H1 (cell line): ENCODE measurements around the gene NOXO1. TPM values are rescaled to one million over a fixed set of nuclear protein-coding genes. Genes with fewer than 3 reads are reported as not detected.

Source experiments
- CTCF ChIA-PET: fragments of 300-600 bp; sonication (Branson Sonifier 250); formaldehyde crosslinking; loops from one replicate; lab custom pipeline; 2021; ENCODE audit not compliant: partially characterized antibody; lab: Charles Lee
- POLR2A ChIA-PET: fragments of 300-600 bp; sonication (Branson Sonifier 250); formaldehyde crosslinking; loops from one replicate; lab custom pipeline; 2021; ENCODE audit warnings: inconsistent platforms; ENCODE audit not compliant: partially characterized antibody; lab: Charles Lee
- DNase-seq, 2 experiments: peaks; one replicate each; pipeline versions ENCODE4 v3.0.0 to v3.0.0-alpha.2; 2010 to 2022; ENCODE audit warnings: low spot score in 2 of 2, low read depth in 1 of 2, mixed read lengths in 1 of 2
- FAIRE-seq: peaks from 2 replicates; lab custom pipeline; 2011; peaks lifted over from hg19 to GRCh38; lab: Jason Lieb, UNC
- H2AFZ ChIP-seq: 2 replicates; pipeline ENCODE4 v1.8.1; 2012; ENCODE audit warnings: low read length, inconsistent platforms
- H2AK5ac ChIP-seq: 2 replicates; pipeline ENCODE4 v1.6.1; 2013; ENCODE audit warnings: low read depth, low read length
- H2BK120ac ChIP-seq: replicated peaks from 2 replicates; pipeline ENCODE3; 2013; ENCODE audit warnings: low read depth, low read length, inconsistent platforms
- H2BK12ac ChIP-seq: 2 replicates; pipeline ENCODE4 v1.6.1; 2013; ENCODE audit warnings: low read depth, low read length
- H2BK15ac ChIP-seq: 2 replicates; pipeline ENCODE4 v1.6.1; 2013; ENCODE audit warnings: low read length
- H2BK20ac ChIP-seq: 2 replicates; pipeline ENCODE4 v1.6.1; 2013; ENCODE audit warnings: low read length
- H2BK5ac ChIP-seq: 2 replicates; pipeline ENCODE4 v1.6.1; 2013; ENCODE audit warnings: low read depth, low read length
- H3K14ac ChIP-seq: 2 replicates; pipeline ENCODE4 v1.6.1; 2013; ENCODE audit warnings: inconsistent platforms; ENCODE audit not compliant: insufficient read length
- H3K18ac ChIP-seq: 2 replicates; pipeline ENCODE4 v1.6.1; 2013; ENCODE audit warnings: low read length; ENCODE audit errors: extremely low read depth
- H3K23ac ChIP-seq: 2 replicates; pipeline ENCODE4 v1.6.1; 2013; ENCODE audit warnings: inconsistent platforms; ENCODE audit not compliant: insufficient read length
- H3K23me2 ChIP-seq: 2 replicates; pipeline ENCODE4 v1.6.1; 2013; ENCODE audit warnings: low read depth, low read length
- H3K27ac ChIP-seq: 2 replicates; pipeline ENCODE4 v1.6.1; 2011; ENCODE audit warnings: low read depth, low read length, inconsistent platforms
- H3K27me3 ChIP-seq, 4 experiments: replicated peaks in 1 of 4; 1 replicate in 1 of 4; 2 replicates in 3 of 4; pipeline versions ENCODE4 v1.6.1 to v1.8.1; 2011 to 2013; ENCODE audit warnings: low read length in 3 of 4, mild to moderate bottlenecking in 3 of 4, inconsistent platforms in 2 of 4, mixed read lengths in 2 of 4, moderate library complexity in 1 of 4; ENCODE audit not compliant: control insufficient read depth in 3 of 4, insufficient read depth in 3 of 4; ENCODE audit errors: extremely low read depth in 1 of 4
- H3K36me3 ChIP-seq, 4 experiments: 2 replicates each; pipeline versions ENCODE4 v1.6.1 to v1.8.1; 2011 to 2013; ENCODE audit warnings: mild to moderate bottlenecking in 4 of 4, low read length in 3 of 4, moderate library complexity in 2 of 4, control low read depth in 1 of 4, inconsistent platforms in 1 of 4; ENCODE audit not compliant: insufficient read depth in 4 of 4, control insufficient read depth in 2 of 4
- H3K4ac ChIP-seq: replicated peaks from 2 replicates; pipeline ENCODE3; 2013; ENCODE audit warnings: low read length, low read depth, mixed read lengths, inconsistent platforms; ENCODE audit not compliant: insufficient read length
- H3K4me1 ChIP-seq, 4 experiments: replicated peaks in 1 of 4; 1 replicate in 1 of 4; 2 replicates in 3 of 4; pipeline versions ENCODE4 v1.6.1 to v1.8.1; 2011 to 2013; ENCODE audit warnings: low read length in 3 of 4, inconsistent platforms in 2 of 4, mixed read lengths in 1 of 4; ENCODE audit not compliant: insufficient read depth in 4 of 4, control insufficient read depth in 3 of 4
- H3K4me2 ChIP-seq, 2 experiments: 2 replicates each; pipeline versions ENCODE4 v1.6.1 to v1.8.1; 2011 to 2013; ENCODE audit warnings: low read depth in 2 of 2, low read length in 2 of 2, control low read depth in 1 of 2, inconsistent platforms in 1 of 2, mild to moderate bottlenecking in 1 of 2; ENCODE audit not compliant: insufficient read depth in 1 of 2
- H3K4me3 ChIP-seq, 4 experiments: fragments of 200-600, 300-600 bp in 1 of 4; sonication (generic), shearing (Covaris generic), sonication (Bioruptor Twin) in 1 of 4; 2 replicates each; pipeline versions ENCODE4 v1.5.1 to v1.8.1; 2011 to 2016; ENCODE audit warnings: low read length in 4 of 4, low read depth in 3 of 4, control low read depth in 2 of 4, inconsistent platforms in 2 of 4, mild to moderate bottlenecking in 2 of 4, mixed read lengths in 1 of 4, moderate library complexity in 1 of 4; ENCODE audit not compliant: insufficient read depth in 2 of 4; ENCODE audit errors: extremely low read depth in 1 of 4
- H3K56ac ChIP-seq: replicated peaks from 2 replicates; pipeline ENCODE3; 2013; ENCODE audit warnings: low read depth, mild to moderate bottlenecking, mixed read lengths, low read length, inconsistent platforms; ENCODE audit not compliant: insufficient read length
- H3K79me1 ChIP-seq: 2 replicates; pipeline ENCODE4 v1.6.1; 2013; ENCODE audit warnings: low read depth, low read length, control low read depth
- H3K79me2 ChIP-seq, 2 experiments: 2 replicates each; pipeline versions ENCODE4 v1.6.1 to v1.8.1; 2012 to 2013; ENCODE audit warnings: low read length in 2 of 2, mild to moderate bottlenecking in 2 of 2, inconsistent platforms in 1 of 2; ENCODE audit not compliant: insufficient read depth in 2 of 2, control insufficient read depth in 1 of 2
- H3K9ac ChIP-seq, 4 experiments: replicated peaks in 1 of 4; 1 replicate in 1 of 4; 2 replicates in 3 of 4; pipeline versions ENCODE4 v1.6.1 to v1.8.1; 2011 to 2013; ENCODE audit warnings: low read depth in 3 of 4, low read length in 3 of 4, control low read depth in 2 of 4, mild to moderate bottlenecking in 2 of 4, moderate library complexity in 2 of 4, inconsistent platforms in 1 of 4; ENCODE audit errors: extremely low read depth in 1 of 4
- H3K9me3 ChIP-seq, 2 experiments: 2 replicates each; pipeline versions ENCODE4 v1.6.1 to v1.8.1; 2012 to 2013; ENCODE audit warnings: mild to moderate bottlenecking in 2 of 2, moderate library complexity in 2 of 2, control low read depth in 1 of 2, inconsistent platforms in 1 of 2, low read depth in 1 of 2, low read length in 1 of 2, mixed read lengths in 1 of 2; ENCODE audit not compliant: insufficient read depth in 2 of 2
- H4K20me1 ChIP-seq, 2 experiments: replicated peaks in 1 of 2; 2 replicates each; pipeline versions ENCODE3 to v1.8.1; 2011 to 2013; ENCODE audit warnings: inconsistent platforms in 2 of 2, low read length in 2 of 2, mild to moderate bottlenecking in 1 of 2; ENCODE audit not compliant: insufficient read depth in 2 of 2, control insufficient read depth in 1 of 2
- H4K5ac ChIP-seq: 2 replicates; pipeline ENCODE4 v1.6.1; 2013; ENCODE audit warnings: low read length, low read depth, mixed read lengths, inconsistent platforms; ENCODE audit not compliant: insufficient read length
- H4K8ac ChIP-seq: 2 replicates; pipeline ENCODE4 v1.8.0; 2013; ENCODE audit warnings: mild to moderate bottlenecking, moderate library complexity, low read length, inconsistent platforms; ENCODE audit not compliant: insufficient read depth; ENCODE audit errors: extremely low read depth
- H4K91ac ChIP-seq: replicated peaks from 2 replicates; pipeline ENCODE3; 2013; ENCODE audit warnings: low read length, mixed read lengths, inconsistent platforms; ENCODE audit not compliant: insufficient read length
- CBX8 ChIP-seq: fragments of 300-800, 300-1000 bp; sonication (generic); IDR thresholded peaks from 2 replicates; pipeline ENCODE4 v1.7.1; 2016; ENCODE audit warnings: low read depth, low read length, borderline replicate concordance
- EGR1 ChIP-seq: IDR thresholded peaks from 2 replicates; pipeline ENCODE4 v1.6.1; 2011; ENCODE audit warnings: low read depth, low read length, borderline replicate concordance
- PHF8 ChIP-seq: fragments of 200-600 bp; sonication (generic); conservative IDR thresholded peaks from 2 replicates; pipeline ENCODE4 v1.7.1; 2012; ENCODE audit warnings: low read depth, mild to moderate bottlenecking, inconsistent platforms, low read length, moderate library complexity
- RAD21 ChIP-seq, 2 experiments: IDR thresholded peaks in 1 of 2; conservative IDR thresholded peaks in 1 of 2; 2 replicates each; pipeline ENCODE4 v1.6.1; 2011; ENCODE audit warnings: low read depth in 2 of 2, low read length in 2 of 2, improper control_type of control experiment in 1 of 2, inconsistent platforms in 1 of 2, mild to moderate bottlenecking in 1 of 2, moderate library complexity in 1 of 2
- SP1 ChIP-seq: IDR thresholded peaks from 2 replicates; pipeline ENCODE4 v1.6.1; 2011; ENCODE audit warnings: low read depth, low read length
- SUZ12 ChIP-seq: fragments of 200-600 bp; sonication (generic); IDR thresholded peaks from 2 replicates; pipeline ENCODE4 v1.6.1; 2012; ENCODE audit warnings: mild to moderate bottlenecking, inconsistent platforms, low read length, moderate library complexity, mixed read lengths
- TAF7 ChIP-seq: optimal IDR thresholded peaks from 2 replicates; pipeline ENCODE3; 2011; ENCODE audit warnings: low read depth, mild to moderate bottlenecking, inconsistent platforms, low read length, moderate library complexity, borderline replicate concordance
- TBP ChIP-seq: IDR thresholded peaks from 2 replicates; pipeline ENCODE4 v1.6.1; 2011; ENCODE audit warnings: low read depth, low read length, improper control_type of control experiment
- TEAD4 ChIP-seq: IDR thresholded peaks from 2 replicates; pipeline ENCODE4 v1.6.1; 2012; ENCODE audit warnings: low read depth, low read length, inconsistent platforms, mixed read lengths
- WGBS, 2 experiments: shearing (Covaris generic) in 1 of 2; methylation state at CpG; one replicate each; pipeline versions ENCODE4 v1.1.6 to v1.1.7; 2013 to 2015; ENCODE audit warnings: low lambda C conversion rate in 2 of 2, mixed read lengths in 2 of 2, inconsistent platforms in 1 of 2, low coverage in 1 of 2, missing lambda C conversion rate in 1 of 2; ENCODE audit not compliant: insufficient replicate concordance in 2 of 2, insufficient coverage in 1 of 2, insufficient read length in 1 of 2; ENCODE audit errors: extremely low coverage in 1 of 2, missing lambda C conversion rate in 1 of 2; 5-methylcytosine and 5-hydroxymethylcytosine counted together
- polyA plus RNA-seq, 7 experiments: library from polyadenylated mRNA; depleted of rRNA in 3 of 7; stranded (reverse) in 5 of 7; unstranded in 2 of 7; fragments of >200 nt in 5 of 7; fragments of 200-250 nt in 2 of 7; gene quantifications; 1 replicate in 5 of 7; 2 replicates in 1 of 7; 4 replicates in 1 of 7; pipeline versions ENCODE4 v1.2.1 to v1.2.3, GENCODE V29; 2011 to 2013; ENCODE audit warnings: missing spikeins in 2 of 7, mixed read lengths in 2 of 7
- total RNA-seq: library from RNA; stranded (reverse); fragmentation: NEBNext Ultra II Directional; extraction: Animal tissue kit (Norgen Biotek cat#: 25700); gene quantifications from 2 replicates; pipeline ENCODE4 v1.2.1, GENCODE V29; 2021
- TF ChIP-seq, protein P1 (sequence below): IDR thresholded peaks from 2 replicates; pipeline ENCODE4 v1.6.1; 2011; ENCODE audit warnings: low read length, improper control_type of control experiment

NOXO1 gene
- total and polyA plus RNA-seq, 2 of the 8 experiments (the other 6 are each of a cell fraction or from before 2014, with no cell fraction given) = 1.3 to 2.5 TPM

DNA sequence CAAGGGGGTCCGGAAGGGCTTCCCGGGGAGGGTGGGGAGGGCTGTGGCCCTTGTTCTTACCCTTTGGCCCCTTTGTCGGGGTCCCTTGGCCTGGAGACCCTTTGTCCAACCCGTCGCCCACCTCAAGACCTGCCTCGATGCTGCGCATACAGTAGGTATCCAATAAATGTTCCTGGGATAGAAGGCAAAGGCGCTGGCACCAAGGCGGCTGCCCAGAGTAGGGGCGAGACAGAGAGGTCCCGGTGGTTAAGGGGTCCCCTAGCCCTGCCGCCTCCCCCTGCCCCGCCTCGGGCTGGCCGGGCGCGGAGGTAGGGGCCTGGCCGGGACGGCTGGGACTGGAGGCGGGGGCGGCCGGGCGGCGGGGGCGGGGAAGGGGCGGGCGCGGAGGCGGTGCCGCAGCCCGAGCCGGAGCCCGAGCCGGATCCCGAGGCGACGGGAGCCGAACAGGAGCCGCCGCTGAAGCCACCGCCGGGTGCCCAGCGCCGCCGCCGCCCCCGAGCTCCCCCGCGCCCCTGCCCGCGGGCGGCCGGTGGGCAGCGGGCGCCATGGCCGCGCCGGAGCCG lies 45.3 kb upstream of the NOXO1 start, which contains the start of gene NHERF2:
TSS of gene NHERF2 (plus strand) at position 442 of the 563 bp plus-strand sequence. CDS start at position 546, 104 bp downstream.
- Histone ChIP-seq H2BK20ac (peak within 1 kb of the TSS; percentile 80; the same call in 1 of the 2 replicates), H3K14ac (no peak within 1 kb of the TSS), H3K79me1 (no peaks in the 10 kb centered on the region), H3K23me2 (peaks cover 7% of the 10 kb centered on the region; the same call in 1 of the 2 replicates), H4K20me1 (peaks cover 0 to 9% of the 10 kb centered on the region in 2 experiments), H3K9me3 (no peaks in the 10 kb centered on the region), H3K4me3 (peak within 1 kb of the TSS; percentile 42 to 66 (median 46)), H3K4me2 (peak within 1 kb of the TSS; percentile 61 to 80), H3K36me3 (no peaks in the 10 kb centered on the region), H3K4ac (peak within 1 kb of the TSS; percentile 98), H2BK15ac (peak within 1 kb of the TSS; percentile 97), H4K8ac (peak within 1 kb of the TSS; percentile 40), H4K5ac (no peak within 1 kb of the TSS), H3K79me2 (no peaks in the 10 kb centered on the region), H3K56ac (no peak within 1 kb of the TSS), H2BK5ac (0 out of 2 replicates have a peak within 1 kb of the TSS, but pooled peaks have one; percentile 66), H4K91ac (peak within 1 kb of the TSS; percentile 95), H3K23ac (no peak within 1 kb of the TSS), H3K4me1 (peaks cover 0 to 14% (median 11%) of the 10 kb centered on the region in 4 experiments; a peak in 5 of 7 replicates), H3K9ac (peak within 1 kb of the TSS in 1 of 4 experiments; percentile 2; a peak in 1 of 7 replicates), H3K27me3 (peaks cover 2 to 30% (median 24%) of the 10 kb centered on the region in 4 experiments), H2AFZ (0 out of 2 replicates have a peak within 1 kb of the TSS, but pooled peaks have one; percentile 18), H2BK120ac (peak within 1 kb of the TSS; percentile 64), H2AK5ac (peak within 1 kb of the TSS; percentile 87; the same call in 1 of the 2 replicates), H3K27ac (no peak within 1 kb of the TSS), H3K18ac (peak within 1 kb of the TSS; percentile 65; the same call in 1 of the 2 replicates), H2BK12ac (peak within 1 kb of the TSS; percentile 96; the same call in 1 of the 2 replicates)
- no peak for DNase-seq
- ChIA-PET CTCF (interaction anchor here (0.8 to 1.6 kb wide), 5 partner anchors 8 to 64 kb away, joined by 3 to 5 read pairs (median 4); no protein-coding TSS in a partner anchor), POLR2A (interaction anchor here (0.5 to 2.1 kb wide), 5 partner anchors 15 to 435 kb away, joined by 3 to 7 read pairs (median 3); partner anchors contain the start of gene RPS2)
- WGBS, 2 experiments = 25% methylated on average over 11 of the region's 59 CpGs; no CpG with 5 or more reads in 1 of the 2 experiments
- FAIRE-seq = no peak
- TF ChIP-seq SUZ12 (no peak; the same call in 1 of the 2 replicates), TAF7 (no peak), EGR1 (no peak), TBP (no peak), SP1 (no peak), CBX8 (no peak), RAD21 (IDR thresholded peaks at IDR 0.05 in 1 of 2, conservative IDR thresholded peaks at IDR 0.05 in 1 of 2; ENCODE audit: low read depth in 2 of 2, low read length in 2 of 2) (no peak), TEAD4 (no peak), PHF8 (no peak)
- TF ChIP-seq, protein P1, sequence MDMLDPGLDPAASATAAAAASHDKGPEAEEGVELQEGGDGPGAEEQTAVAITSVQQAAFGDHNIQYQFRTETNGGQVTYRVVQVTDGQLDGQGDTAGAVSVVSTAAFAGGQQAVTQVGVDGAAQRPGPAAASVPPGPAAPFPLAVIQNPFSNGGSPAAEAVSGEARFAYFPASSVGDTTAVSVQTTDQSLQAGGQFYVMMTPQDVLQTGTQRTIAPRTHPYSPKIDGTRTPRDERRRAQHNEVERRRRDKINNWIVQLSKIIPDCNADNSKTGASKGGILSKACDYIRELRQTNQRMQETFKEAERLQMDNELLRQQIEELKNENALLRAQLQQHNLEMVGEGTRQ = no peak
